Activated CD8-positive, alpha-beta memory T cell treated with anti-CD3 and anti-CD28 coated beads for 1 hour (primary cell): ENCODE data around the gene ITGA2.

Experiments
- DNase-seq, 2 donors: peaks; one replicate each; pipeline ENCODE4 v3.0.0-alpha.2; 2020; ENCODE audit warnings: low read depth in 1 of 2; ENCODE audit errors: extremely low read depth in 1 of 2

ITGA2 gene

DNA sequence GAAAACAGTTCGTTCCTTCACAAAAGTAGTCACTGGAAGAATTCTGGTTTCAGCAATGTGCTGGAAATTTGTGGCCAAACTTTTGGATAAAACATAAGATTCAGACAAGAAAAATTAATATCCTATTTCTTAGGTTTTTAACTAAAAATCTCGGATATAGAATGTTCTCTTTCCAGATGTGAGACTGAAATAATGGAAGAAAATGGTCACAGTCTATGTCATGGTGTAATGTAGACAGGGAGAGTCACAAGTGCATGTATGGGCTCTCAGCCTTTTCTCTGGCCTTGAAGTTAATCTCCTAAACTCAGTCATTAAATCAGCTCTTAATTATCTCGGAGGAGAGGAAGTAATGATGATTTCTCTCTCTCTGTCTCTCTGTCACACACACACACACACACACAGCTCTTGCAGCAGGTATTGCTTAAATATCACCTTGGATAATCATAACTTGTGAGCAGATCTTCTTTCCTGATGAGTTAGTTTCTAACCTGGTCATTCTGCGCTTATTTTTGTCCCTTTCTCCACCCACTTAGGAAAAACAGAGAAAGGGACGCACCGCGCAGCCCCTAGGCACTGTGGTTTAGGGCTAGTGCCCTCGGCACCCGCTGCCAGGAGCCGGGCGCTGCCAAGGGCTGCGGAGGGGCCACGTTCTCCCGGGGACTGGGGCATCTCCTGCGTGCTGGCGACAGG, 672 bp upstream of the ITGA2 start:
- DNase-seq: no peak

GRCh38 chr5:52989781-52990527, 802 bp downstream of the ITGA2 start:
- DNase-seq: peak in 1 of 2 donors; percentile 3

DNA sequence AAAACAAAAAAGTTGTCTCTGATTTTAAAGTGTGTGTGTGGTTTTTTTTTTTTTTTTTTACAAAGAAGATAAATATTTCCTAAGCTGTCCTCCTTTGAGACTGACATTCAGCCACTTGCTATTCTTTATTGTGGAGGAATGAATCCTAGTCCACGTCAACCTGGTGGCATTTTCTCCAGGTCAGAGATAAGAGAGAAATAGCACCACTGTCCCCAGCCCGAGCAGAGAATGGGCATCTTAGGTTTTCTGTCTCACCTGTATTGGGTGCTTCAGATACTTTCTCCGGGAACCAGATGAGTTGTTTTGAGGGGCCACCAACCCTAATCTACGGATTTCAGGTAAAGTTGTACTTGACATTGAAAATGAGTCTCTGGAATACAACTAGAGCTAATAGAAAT, 1.4 kb downstream of the ITGA2 start:
- no peak for DNase-seq

DNA sequence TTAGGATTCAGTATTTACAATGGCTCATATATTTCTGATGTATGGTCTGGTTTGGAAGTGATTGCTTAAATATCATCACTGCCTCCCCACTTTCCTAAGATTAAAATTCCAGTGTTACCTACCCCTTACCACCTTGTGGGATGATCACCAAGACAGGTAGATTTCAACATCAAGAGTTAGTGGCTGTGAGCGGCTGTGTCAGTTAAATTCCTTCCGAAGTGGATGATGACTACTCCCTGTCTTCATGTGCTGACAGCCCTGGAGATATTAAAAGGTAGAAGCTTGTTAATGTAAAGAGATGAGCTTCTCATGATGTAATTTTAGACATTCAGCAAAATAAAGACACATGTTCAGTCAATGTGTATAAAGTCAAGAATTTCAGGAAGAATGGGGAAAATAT, 4.2 kb downstream of the ITGA2 start:
- DNase-seq: no peak

- no peak for DNase-seq
Measured at GRCh38 chr5:52994266-52994665, 5.1 kb downstream of the ITGA2 start.

DNA sequence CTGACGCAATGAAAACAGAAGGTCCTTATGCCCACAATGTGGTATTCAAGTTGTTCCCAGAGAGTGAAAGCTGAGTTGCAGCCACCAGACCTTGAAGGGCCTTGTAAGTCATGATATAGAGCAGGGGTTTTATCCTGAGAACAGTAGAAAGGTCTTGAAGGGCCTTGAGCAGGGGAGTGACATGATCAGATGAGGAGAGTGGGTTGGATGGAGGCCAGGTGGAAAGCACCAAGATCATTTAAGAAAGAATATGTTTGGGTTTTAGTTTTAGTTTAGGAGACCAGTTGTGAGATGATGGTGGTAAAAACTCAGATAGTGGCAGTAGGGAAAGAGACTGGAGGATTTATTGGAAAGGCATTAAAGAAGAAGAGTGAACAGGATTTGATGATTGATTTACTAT, 5.9 kb downstream of the ITGA2 start:
- DNase-seq: no peak

DNA sequence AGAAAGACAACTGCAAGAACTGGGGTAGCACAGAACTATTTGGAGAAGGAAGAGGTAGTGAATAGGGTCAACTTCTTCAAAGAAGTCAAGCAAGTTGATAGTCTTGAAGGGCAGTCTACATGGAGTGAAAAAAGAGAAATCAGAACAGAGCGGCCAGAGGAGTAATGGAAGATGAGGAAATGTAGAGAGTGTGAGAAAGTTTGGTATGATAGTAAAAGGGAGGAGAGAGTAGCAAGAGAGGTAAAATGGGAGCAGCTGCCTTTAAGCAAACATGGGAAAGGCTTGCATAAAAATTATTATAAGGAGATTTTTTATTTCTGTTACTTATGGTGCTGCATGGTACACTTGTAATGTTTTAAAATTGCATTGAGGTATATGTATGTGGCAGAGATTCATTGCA, 6.8 kb downstream of the ITGA2 start:
- DNase-seq: no peak

GRCh38 chr5:52996979-52997378, 7.8 kb downstream of the ITGA2 start:
- DNase-seq: no peak

DNA sequence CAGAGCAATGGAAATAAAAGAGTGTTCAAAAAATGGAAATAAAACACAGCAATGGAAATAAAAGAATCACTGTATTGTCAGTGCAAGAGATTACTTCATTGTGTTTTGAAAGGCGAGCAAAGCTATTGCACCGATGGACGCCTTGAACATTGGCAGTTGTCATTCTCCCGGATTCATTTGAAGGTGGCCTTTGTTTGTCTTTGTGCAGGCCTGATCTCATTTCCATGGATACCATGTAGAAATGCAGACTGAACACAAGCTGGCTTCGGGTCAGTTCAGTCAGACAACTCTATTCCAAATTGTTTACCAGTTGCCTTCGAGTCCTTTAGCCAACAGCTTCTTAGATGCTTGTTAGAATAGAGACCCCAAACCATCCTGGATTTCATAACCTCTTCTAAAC, 8.3 kb downstream of the ITGA2 start:
- DNase-seq: no peak

DNA sequence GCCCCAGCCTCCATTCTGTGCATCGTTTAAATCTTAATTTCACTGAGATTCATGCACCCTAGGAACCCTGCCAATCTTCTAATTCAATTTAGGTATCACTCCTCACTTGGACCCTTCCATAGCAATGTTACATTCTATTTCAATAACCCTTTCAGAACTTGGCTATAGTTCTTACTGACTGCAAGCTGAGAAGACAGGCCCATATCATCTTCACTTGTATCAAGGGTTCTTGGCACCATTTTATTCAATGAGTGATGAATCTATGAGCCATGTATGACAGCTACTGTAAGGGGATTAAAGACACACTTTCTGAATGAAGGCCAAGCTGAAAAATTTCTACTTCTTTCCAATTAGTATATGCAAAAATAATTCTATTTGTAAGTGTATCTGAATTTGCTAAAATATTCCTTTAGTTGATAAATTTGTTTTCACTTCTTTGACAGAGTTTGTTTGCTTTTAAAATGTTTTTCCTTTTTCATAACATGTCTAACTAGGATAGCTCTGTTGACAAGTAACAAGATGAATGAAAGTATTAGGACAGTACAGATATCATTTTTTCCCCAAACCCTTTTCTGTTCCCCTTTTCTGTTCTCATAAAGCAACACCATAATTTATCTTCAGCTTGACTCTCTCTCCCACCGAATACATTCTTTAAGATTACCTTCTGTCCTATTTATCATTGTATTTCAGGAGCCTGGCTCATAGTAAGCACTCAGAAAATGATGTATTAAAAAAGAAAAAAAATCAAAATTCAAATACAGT, 9.6 kb downstream of the ITGA2 start:
- DNase-seq: no peak

- no peak for DNase-seq
Measured at GRCh38 chr5:52999344-52999949, 10.3 kb downstream of the ITGA2 start.

DNA sequence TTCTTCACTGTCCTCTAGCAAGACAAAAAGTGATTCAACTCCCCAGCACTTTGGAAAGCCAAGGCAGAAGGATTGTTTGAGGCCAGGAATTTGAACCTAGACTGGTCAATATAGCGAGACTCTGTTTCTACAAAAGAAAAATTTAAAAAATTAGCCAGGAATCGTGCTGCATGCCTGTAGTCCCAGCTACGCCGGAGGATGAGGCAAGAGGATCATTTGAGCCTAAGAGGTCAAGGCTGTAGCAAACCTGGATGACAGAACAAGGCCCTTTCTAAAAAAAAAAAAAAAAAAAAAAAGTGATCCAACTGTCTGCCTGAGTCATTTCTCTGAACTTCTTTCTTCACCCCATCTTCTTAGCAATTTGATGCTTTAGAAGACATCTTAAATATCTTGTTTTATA, 12.4 kb downstream of the ITGA2 start:
- DNase-seq: no peak

DNA sequence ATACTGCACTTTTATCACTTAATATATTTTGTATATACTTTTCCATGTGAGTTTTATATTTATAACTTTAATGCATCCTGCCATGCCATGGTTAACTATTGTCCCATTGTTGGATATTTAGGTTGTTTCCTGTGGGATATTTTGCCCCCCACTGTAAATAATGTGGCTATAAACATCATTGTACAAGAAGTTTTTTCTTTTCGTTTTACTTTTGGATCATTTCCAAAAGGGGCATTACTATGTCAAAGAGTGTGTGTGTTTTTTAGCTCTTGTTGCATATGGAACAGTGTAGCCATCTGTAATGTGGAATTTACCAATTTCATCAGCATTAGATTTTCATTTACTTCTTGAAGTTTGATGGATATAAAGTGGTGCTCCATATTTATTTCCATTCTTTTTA, 13.3 kb downstream of the ITGA2 start:
- DNase-seq: no peak

DNA sequence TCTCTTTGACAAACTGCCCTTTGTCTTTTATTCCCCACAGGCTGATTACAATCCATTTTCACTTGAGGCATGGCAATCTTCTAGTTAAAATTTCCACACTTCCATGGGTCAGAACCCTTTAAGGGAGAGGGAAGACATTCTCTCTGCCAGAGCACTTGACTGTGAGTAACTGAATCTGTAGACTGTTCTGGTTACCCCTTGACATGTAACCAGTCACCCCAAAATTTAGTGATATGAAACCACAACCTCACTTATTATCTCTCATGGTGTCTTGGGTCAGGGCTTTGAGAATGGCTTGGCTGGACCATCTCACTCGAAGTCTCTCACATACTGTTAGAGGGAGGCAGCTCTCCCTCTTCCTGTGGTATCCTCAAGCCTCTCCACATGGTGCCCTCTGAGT, 14.0 kb downstream of the ITGA2 start:
- DNase-seq: no peak

GRCh38 chr5:53006911-53007890, 18.0 kb downstream of the ITGA2 start:
- no peak for DNase-seq

DNA sequence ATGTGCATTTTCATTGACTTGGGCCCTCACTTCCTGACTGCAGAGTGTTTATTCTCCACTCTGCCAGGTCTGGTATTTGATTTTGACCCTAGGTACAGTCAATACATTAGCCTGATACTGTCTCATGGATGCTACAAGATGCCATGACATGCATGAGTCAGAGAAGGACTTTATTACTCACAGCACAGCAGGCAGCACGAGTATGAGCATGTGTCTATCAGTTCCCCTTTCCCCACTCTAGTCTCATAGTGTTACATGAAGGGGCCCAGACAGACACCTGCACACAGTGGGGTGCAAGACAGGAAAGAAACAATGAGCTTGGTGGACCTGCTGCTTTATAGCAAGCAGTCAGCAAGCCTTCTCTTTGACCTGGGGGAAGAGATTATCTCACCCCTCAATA, 19.6 kb downstream of the ITGA2 start:
- DNase-seq: no peak

GRCh38 chr5:53009816-53010215, 20.7 kb downstream of the ITGA2 start:
- no peak for DNase-seq

GRCh38 chr5:53010814-53011213, 21.7 kb downstream of the ITGA2 start:
- no peak for DNase-seq

- DNase-seq: no peak
Measured at GRCh38 chr5:53011233-53011632, 22.1 kb downstream of the ITGA2 start.

GRCh38 chr5:53013857-53014256, 24.7 kb downstream of the ITGA2 start:
- no peak for DNase-seq
